B cell (primary cell): ENCODE measurements around the gene OR10G2. TPM values are rescaled to one million over a fixed set of nuclear protein-coding genes. Genes with fewer than 3 reads are reported as not detected.

ENCODE experiments used
- ATAC-seq: fragments of 200-7000 bp; cut with Tn5 transposase; one replicate; pipeline ENCODE4 v1.10.0; 2021; ENCODE audit warnings: low read depth, mild to moderate bottlenecking, moderate number of reproducible peaks, moderate library complexity
- CTCF ChIA-PET: fragments of 350-600 bp; sonication (Branson Sonifier 250); formaldehyde crosslinking; loops from one replicate; lab custom pipeline; 2021; ENCODE audit warnings: antibody characterized with exemption, inconsistent platforms; lab: Charles Lee
- POLR2A ChIA-PET: fragments of 350-600 bp; sonication (Branson Sonifier 250); formaldehyde crosslinking; loops from one replicate; lab custom pipeline; 2021; ENCODE audit warnings: antibody characterized with exemption; lab: Charles Lee
- DNase-seq: peaks from one replicate; pipeline ENCODE4 v3.0.0; 2013
- H2AFZ ChIP-seq: 2 replicates; pipeline ENCODE4 v1.6.1; 2012; ENCODE audit warnings: mild to moderate bottlenecking, low read depth, low read length; ENCODE audit not compliant: insufficient read depth, poor library complexity, severe bottlenecking
- H3K27ac ChIP-seq, 2 donors: 1 replicate in 1 of 2; 2 replicates in 1 of 2; pipeline ENCODE4 v1.5.1; 2012 to 2013; ENCODE audit warnings: low read length in 2 of 2, mild to moderate bottlenecking in 2 of 2, moderate library complexity in 1 of 2
- H3K27me3 ChIP-seq, 4 experiments: fragments of 200-600 bp in 1 of 4; sonication (generic) in 1 of 4; replicated peaks in 1 of 4; 1 replicate in 2 of 4; 2 replicates in 2 of 4; pipeline versions ENCODE4 v1.6.1 to v1.7.0; 2013 to 2016; ENCODE audit warnings: low read length in 3 of 4, mild to moderate bottlenecking in 2 of 4, mixed read lengths in 1 of 4, moderate library complexity in 1 of 4; ENCODE audit not compliant: insufficient read depth in 4 of 4, control insufficient read depth in 3 of 4; ENCODE audit errors: control extremely low read depth in 1 of 4
- H3K36me3 ChIP-seq, 2 experiments: replicated peaks in 1 of 2; 1 replicate in 1 of 2; 2 replicates in 1 of 2; pipeline versions ENCODE4 v1.6.1 to v1.7.1; 2013; ENCODE audit warnings: low read length in 1 of 2; ENCODE audit not compliant: insufficient read depth in 2 of 2, control insufficient read depth in 1 of 2; ENCODE audit errors: control extremely low read depth in 1 of 2, extremely low read depth in 1 of 2
- H3K4me1 ChIP-seq, 2 donors: fragments of 200-600 bp in 1 of 2; sonication (generic) in 1 of 2; 1 replicate in 1 of 2; 2 replicates in 1 of 2; pipeline versions ENCODE4 v1.5.1 to v1.6.1; 2013 to 2017; ENCODE audit warnings: low read length in 2 of 2; ENCODE audit not compliant: control insufficient read depth in 2 of 2, insufficient read depth in 2 of 2
- H3K4me2 ChIP-seq: replicated peaks from 2 replicates; pipeline ENCODE3; 2012; ENCODE audit warnings: mild to moderate bottlenecking, low read depth, low read length; ENCODE audit not compliant: poor library complexity, severe bottlenecking
- H3K4me3 ChIP-seq, 5 experiments: fragments of 200-600 bp in 1 of 5; sonication (generic) in 1 of 5; 1 replicate in 3 of 5; 2 replicates in 2 of 5; pipeline versions ENCODE4 v1.5.1 to v1.7.0; 2011 to 2016; ENCODE audit warnings: low read length in 4 of 5, mild to moderate bottlenecking in 4 of 5, low read depth in 2 of 5, control low read depth in 1 of 5, moderate library complexity in 1 of 5; ENCODE audit not compliant: insufficient read depth in 1 of 5; ENCODE audit errors: control extremely low read depth in 1 of 5, extremely low read depth in 1 of 5
- H3K79me2 ChIP-seq: fragments of 200-600 bp; sonication (generic); one replicate; pipeline ENCODE4 v1.6.0; 2016; ENCODE audit warnings: low read length; ENCODE audit not compliant: control insufficient read depth, insufficient read depth
- H3K9ac ChIP-seq: fragments of 200-600 bp; sonication (generic); 2 replicates; pipeline ENCODE4 v1.6.1; 2017; ENCODE audit warnings: mild to moderate bottlenecking, low read length, moderate library complexity
- H3K9me3 ChIP-seq, 3 donors: one replicate each; pipeline versions ENCODE4 v1.6.1 to v1.7.1; 2013; ENCODE audit warnings: low read length in 2 of 3; ENCODE audit not compliant: control insufficient read depth in 2 of 3, insufficient read depth in 1 of 3; ENCODE audit errors: control extremely low read depth in 1 of 3
- H4K20me1 ChIP-seq: 2 replicates; pipeline ENCODE4 v1.6.0; 2012; ENCODE audit warnings: mild to moderate bottlenecking, low read length; ENCODE audit not compliant: insufficient read depth, control insufficient read depth, poor library complexity, severe bottlenecking
- H3K27ac Mint-ChIP-seq: one replicate; pipeline ENCODE4 v1.8.0; 2021; ENCODE audit warnings: mixed read lengths
- H3K27me3 Mint-ChIP-seq: one replicate; pipeline ENCODE4 v1.8.0; 2021; ENCODE audit warnings: mixed read lengths
- H3K4me1 Mint-ChIP-seq: one replicate; pipeline ENCODE4 v1.8.0; 2021; ENCODE audit warnings: mixed read lengths
- H3K4me3 Mint-ChIP-seq: one replicate; pipeline ENCODE4 v1.8.0; 2021; ENCODE audit warnings: mixed read lengths
- H3K9me3 Mint-ChIP-seq: one replicate; pipeline ENCODE4 v1.8.0; 2022; ENCODE audit warnings: mixed read lengths; ENCODE audit not compliant: insufficient read depth
- CTCF ChIP-seq: fragments of 200-600 bp; IDR thresholded peaks from one replicate; pipeline ENCODE4 v1.8.0; 2022; ENCODE audit warnings: antibody characterized with exemption, mild to moderate bottlenecking
- EZH2 ChIP-seq: IDR thresholded peaks from 2 replicates; pipeline ENCODE4 v1.6.1; 2012; ENCODE audit warnings: borderline replicate concordance, low read depth, mild to moderate bottlenecking, moderate library complexity, low read length; ENCODE audit not compliant: insufficient read depth, poor library complexity, severe bottlenecking
- WGBS: methylation state at CpG from one replicate; pipeline ENCODE4 v1.1.5; 2013; ENCODE audit warnings: missing lambda C conversion rate; ENCODE audit not compliant: insufficient coverage; 5-methylcytosine and 5-hydroxymethylcytosine counted together
- intact Hi-C: fragments of 100-400 bp; cut with micrococcal nuclease; formaldehyde crosslinking; loops from one replicate; pipeline ENCODE4 v1.10.0; 2022
- polyA minus RNA-seq: library from RNA; depleted of rRNA, polyadenylated mRNA; stranded (reverse); fragments of >200 nt; gene quantifications from 2 replicates; pipeline ENCODE4 v1.2.3, GENCODE V29; 2012
- polyA plus RNA-seq: library from polyadenylated mRNA; depleted of rRNA; stranded (reverse); fragments of >200 nt; gene quantifications from 2 replicates; pipeline ENCODE4 v1.2.3, GENCODE V29; 2012
- total RNA-seq, 2 donors: library from RNA; stranded (reverse); fragments of 120-200 nt in 1 of 2; gene quantifications; 1 replicate in 1 of 2; 2 replicates in 1 of 2; pipeline versions ENCODE4 v1.2.3 to v1.2.4, GENCODE V29; 2013 to 2022

Gene OR10G2
- total RNA-seq (not detected in 2 replicates), polyA plus RNA-seq (not detected in 2 replicates), polyA minus RNA-seq (not detected in 2 replicates)
- total RNA-seq (2013) = not detected

DNA sequence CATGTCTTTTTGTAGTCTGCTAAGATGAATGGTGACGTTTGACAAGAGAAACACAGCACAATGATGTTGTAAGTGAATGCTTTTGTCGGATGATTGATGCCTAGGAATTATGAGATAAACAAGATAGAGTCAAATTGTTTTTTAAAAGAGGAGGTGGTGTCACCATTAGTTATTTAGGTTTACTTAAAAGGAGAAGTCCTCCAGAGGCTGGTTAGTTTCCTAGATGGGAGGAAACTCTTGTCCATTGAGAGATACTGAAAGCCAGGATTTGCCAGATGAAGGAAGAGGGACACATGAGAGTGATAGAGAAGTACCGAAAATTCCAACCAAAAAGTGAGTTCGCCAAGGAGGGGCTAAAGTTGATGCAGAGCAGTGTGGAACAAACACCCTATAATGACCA lies at the start of gene OR10G2:
TSS of gene OR10G2 (minus strand) at position 101 of the 400 bp plus-strand sequence. CDS start at position 3, 98 bp downstream.
- intact Hi-C loops = no loop called here
- no peak within 1 kb of the TSS for H3K4me2 ChIP-seq
- ChIA-PET CTCF (interaction anchor here (0.7 kb wide), 1 partner anchor 344 kb away, joined by 3 read pairs; no protein-coding TSS in a partner anchor), POLR2A (no interaction called here)
- no peaks in the 10 kb centered on the region for H3K27me3 ChIP-seq
- no peaks in the 10 kb centered on the region for H3K4me1 ChIP-seq
- Mint-ChIP-seq H3K27ac (no peak within 1 kb of the TSS), H3K4me1 (no peaks in the 10 kb centered on the region), H3K27me3 (peaks cover 15% of the 10 kb centered on the region), H3K9me3 (peaks cover 3% of the 10 kb centered on the region), H3K4me3 (no peak within 1 kb of the TSS)
- TF ChIP-seq EZH2 = no peak
- no peak for TF ChIP-seq CTCF
- H3K36me3 ChIP-seq = no peaks in the 10 kb centered on the region
- ATAC-seq (no peak), DNase-seq (no peak)
- H3K9me3 ChIP-seq = peaks cover 0 to 2% (median 0%) of the 10 kb centered on the region in 3 donors
- H3K9ac ChIP-seq = no peak within 1 kb of the TSS
- H3K4me3 ChIP-seq = no peak within 1 kb of the TSS
- no peaks in the 10 kb centered on the region for H4K20me1 ChIP-seq
- no peak within 1 kb of the TSS for H2AFZ ChIP-seq
- H3K79me2 ChIP-seq = no peaks in the 10 kb centered on the region
- 80% methylated on average over 2 of the region's 4 CpGs for WGBS
- no peak within 1 kb of the TSS for H3K27ac ChIP-seq

- Histone ChIP-seq H3K79me2 (no peaks in the 10 kb centered on the region), H3K9me3 (peaks cover 1 to 7% (median 5%) of the 10 kb centered on the region in 3 donors), H4K20me1 (no peaks in the 10 kb centered on the region), H3K9ac (no peak overlapping the region), H3K36me3 (no peaks in the 10 kb centered on the region), H2AFZ (no peak overlapping the region), H3K4me3 (no peak overlapping the region), H3K4me2 (no peak overlapping the region), H3K4me1 (no peaks in the 10 kb centered on the region), H3K27me3 (no peaks in the 10 kb centered on the region), H3K27ac (no peak overlapping the region)
- intact Hi-C loops = no loop called here
- TF ChIP-seq CTCF = no peak
- no peak for TF ChIP-seq EZH2
- DNase-seq (no peak), ATAC-seq (no peak)
- Mint-ChIP-seq H3K9me3 (no peaks in the 10 kb centered on the region), H3K4me1 (no peaks in the 10 kb centered on the region), H3K27ac (no peak overlapping the region), H3K27me3 (peaks cover 34% of the 10 kb centered on the region), H3K4me3 (no peak overlapping the region)
- WGBS = 88% methylated on average over 1 of the region's 2 CpGs
- CTCF ChIA-PET = no interaction called here
- POLR2A ChIA-PET = no interaction called here
Measured at GRCh38 chr14:21680072-21680471, 45.3 kb upstream of the OR10G2 start.
